ENCODE results near the gene KCNAB1.

GRCh38 chr3:156587760-156588069 lies 467.3 kb downstream of the KCNAB1 start:
- no peak for TF ChIP-seq CTCF (IDR thresholded peaks at IDR 0.05; ENCODE audit: control extremely low read depth in 1 of 3, insufficient read depth in 1 of 3, low read depth in 1 of 3, low read length in 3 of 3)
- TF ChIP-seq POLR2AphosphoS5 (IDR thresholded peaks at IDR 0.05; ENCODE audit: low read depth, low read length), result no peak
- TF ChIP-seq GABPA (IDR thresholded peaks at IDR 0.05; ENCODE audit: borderline replicate concordance, insufficient read depth, low read length), result no peak

All from H1 (cell line).